Measurements from ENCODE around the gene TANK. TPM values are rescaled to one million over a fixed set of nuclear protein-coding genes. Genes with fewer than 3 reads are reported as not detected.

The TANK gene
- total and polyA plus RNA-seq, 2 of the 8 experiments (the other 6 are each of a cell fraction or from before 2014, with no cell fraction given) = 7.0 to 26.1 TPM

GRCh38 chr2:161245671-161246070 is 85.4 kb downstream of the TANK start (continued):
- TF ChIP-seq, protein P1, sequence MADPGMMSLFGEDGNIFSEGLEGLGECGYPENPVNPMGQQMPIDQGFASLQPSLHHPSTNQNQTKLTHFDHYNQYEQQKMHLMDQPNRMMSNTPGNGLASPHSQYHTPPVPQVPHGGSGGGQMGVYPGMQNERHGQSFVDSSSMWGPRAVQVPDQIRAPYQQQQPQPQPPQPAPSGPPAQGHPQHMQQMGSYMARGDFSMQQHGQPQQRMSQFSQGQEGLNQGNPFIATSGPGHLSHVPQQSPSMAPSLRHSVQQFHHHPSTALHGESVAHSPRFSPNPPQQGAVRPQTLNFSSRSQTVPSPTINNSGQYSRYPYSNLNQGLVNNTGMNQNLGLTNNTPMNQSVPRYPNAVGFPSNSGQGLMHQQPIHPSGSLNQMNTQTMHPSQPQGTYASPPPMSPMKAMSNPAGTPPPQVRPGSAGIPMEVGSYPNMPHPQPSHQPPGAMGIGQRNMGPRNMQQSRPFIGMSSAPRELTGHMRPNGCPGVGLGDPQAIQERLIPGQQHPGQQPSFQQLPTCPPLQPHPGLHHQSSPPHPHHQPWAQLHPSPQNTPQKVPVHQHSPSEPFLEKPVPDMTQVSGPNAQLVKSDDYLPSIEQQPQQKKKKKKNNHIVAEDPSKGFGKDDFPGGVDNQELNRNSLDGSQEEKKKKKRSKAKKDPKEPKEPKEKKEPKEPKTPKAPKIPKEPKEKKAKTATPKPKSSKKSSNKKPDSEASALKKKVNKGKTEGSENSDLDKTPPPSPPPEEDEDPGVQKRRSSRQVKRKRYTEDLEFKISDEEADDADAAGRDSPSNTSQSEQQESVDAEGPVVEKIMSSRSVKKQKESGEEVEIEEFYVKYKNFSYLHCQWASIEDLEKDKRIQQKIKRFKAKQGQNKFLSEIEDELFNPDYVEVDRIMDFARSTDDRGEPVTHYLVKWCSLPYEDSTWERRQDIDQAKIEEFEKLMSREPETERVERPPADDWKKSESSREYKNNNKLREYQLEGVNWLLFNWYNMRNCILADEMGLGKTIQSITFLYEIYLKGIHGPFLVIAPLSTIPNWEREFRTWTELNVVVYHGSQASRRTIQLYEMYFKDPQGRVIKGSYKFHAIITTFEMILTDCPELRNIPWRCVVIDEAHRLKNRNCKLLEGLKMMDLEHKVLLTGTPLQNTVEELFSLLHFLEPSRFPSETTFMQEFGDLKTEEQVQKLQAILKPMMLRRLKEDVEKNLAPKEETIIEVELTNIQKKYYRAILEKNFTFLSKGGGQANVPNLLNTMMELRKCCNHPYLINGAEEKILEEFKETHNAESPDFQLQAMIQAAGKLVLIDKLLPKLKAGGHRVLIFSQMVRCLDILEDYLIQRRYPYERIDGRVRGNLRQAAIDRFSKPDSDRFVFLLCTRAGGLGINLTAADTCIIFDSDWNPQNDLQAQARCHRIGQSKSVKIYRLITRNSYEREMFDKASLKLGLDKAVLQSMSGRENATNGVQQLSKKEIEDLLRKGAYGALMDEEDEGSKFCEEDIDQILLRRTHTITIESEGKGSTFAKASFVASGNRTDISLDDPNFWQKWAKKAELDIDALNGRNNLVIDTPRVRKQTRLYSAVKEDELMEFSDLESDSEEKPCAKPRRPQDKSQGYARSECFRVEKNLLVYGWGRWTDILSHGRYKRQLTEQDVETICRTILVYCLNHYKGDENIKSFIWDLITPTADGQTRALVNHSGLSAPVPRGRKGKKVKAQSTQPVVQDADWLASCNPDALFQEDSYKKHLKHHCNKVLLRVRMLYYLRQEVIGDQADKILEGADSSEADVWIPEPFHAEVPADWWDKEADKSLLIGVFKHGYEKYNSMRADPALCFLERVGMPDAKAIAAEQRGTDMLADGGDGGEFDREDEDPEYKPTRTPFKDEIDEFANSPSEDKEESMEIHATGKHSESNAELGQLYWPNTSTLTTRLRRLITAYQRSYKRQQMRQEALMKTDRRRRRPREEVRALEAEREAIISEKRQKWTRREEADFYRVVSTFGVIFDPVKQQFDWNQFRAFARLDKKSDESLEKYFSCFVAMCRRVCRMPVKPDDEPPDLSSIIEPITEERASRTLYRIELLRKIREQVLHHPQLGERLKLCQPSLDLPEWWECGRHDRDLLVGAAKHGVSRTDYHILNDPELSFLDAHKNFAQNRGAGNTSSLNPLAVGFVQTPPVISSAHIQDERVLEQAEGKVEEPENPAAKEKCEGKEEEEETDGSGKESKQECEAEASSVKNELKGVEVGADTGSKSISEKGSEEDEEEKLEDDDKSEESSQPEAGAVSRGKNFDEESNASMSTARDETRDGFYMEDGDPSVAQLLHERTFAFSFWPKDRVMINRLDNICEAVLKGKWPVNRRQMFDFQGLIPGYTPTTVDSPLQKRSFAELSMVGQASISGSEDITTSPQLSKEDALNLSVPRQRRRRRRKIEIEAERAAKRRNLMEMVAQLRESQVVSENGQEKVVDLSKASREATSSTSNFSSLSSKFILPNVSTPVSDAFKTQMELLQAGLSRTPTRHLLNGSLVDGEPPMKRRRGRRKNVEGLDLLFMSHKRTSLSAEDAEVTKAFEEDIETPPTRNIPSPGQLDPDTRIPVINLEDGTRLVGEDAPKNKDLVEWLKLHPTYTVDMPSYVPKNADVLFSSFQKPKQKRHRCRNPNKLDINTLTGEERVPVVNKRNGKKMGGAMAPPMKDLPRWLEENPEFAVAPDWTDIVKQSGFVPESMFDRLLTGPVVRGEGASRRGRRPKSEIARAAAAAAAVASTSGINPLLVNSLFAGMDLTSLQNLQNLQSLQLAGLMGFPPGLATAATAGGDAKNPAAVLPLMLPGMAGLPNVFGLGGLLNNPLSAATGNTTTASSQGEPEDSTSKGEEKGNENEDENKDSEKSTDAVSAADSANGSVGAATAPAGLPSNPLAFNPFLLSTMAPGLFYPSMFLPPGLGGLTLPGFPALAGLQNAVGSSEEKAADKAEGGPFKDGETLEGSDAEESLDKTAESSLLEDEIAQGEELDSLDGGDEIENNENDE (IDR thresholded peaks at IDR 0.05; ENCODE audit: insufficient replicate concordance, low read length) = no peak
- TF ChIP-seq RBBP5 (IDR thresholded peaks at IDR 0.05; ENCODE audit: borderline replicate concordance, low read depth, low read length) = no peak
- TF ChIP-seq CBX8 (IDR thresholded peaks at IDR 0.05; ENCODE audit: borderline replicate concordance, low read depth, low read length) = no peak
- TF ChIP-seq BCL11A (IDR thresholded peaks at IDR 0.05; ENCODE audit: low read depth in 2 of 2, low read length in 2 of 2) = no peak
- no peak for TF ChIP-seq KDM4A (IDR thresholded peaks at IDR 0.05; ENCODE audit: low read depth, low read length, severe bottlenecking)
- TF ChIP-seq ASH2L (IDR thresholded peaks at IDR 0.05; ENCODE audit: low read length) = no peak
- no peak for TF ChIP-seq CREB1 (IDR thresholded peaks at IDR 0.05)
- TF ChIP-seq EP300 (IDR thresholded peaks at IDR 0.05; ENCODE audit: borderline replicate concordance in 1 of 2, low read depth in 2 of 2, low read length in 2 of 2) = no peak
- TF ChIP-seq SP4 (IDR thresholded peaks at IDR 0.05; ENCODE audit: low read length) = no peak
- no peak for TF ChIP-seq POU5F1 (IDR thresholded peaks at IDR 0.05; ENCODE audit: low read depth, low read length)

Data from H1 (cell line).